Measurements from ENCODE around the gene PLEKHA3. TPM values are rescaled to one million over a fixed set of nuclear protein-coding genes. Genes with fewer than 3 reads are reported as not detected.

The PLEKHA3 gene
- total RNA-seq, 1 experiment from 2014 or later = 25.9 TPM

- no CpG with 5 or more reads among the region's 4 CpGs for WGBS (ENCODE audit: extremely low coverage, insufficient read length, low lambda C conversion rate)
- H4K91ac ChIP-seq (ENCODE audit: insufficient read length, low read depth, low read length) = no peak overlapping the region
- H3K36me3 Mint-ChIP-seq (ENCODE audit: insufficient read depth in 1 of 3, low read depth in 3 of 3) = peaks cover 29 to 71% (median 66%) of the 10 kb centered on the region in 3 experiments
- no peak overlapping the region for H2AFZ ChIP-seq (ENCODE audit: low read length)
- no peaks in the 10 kb centered on the region for H3K23me2 ChIP-seq (ENCODE audit: insufficient read length, low read depth, low read length, poor library complexity, severe bottlenecking)
- H4K5ac ChIP-seq (ENCODE audit: insufficient read length, low read depth, low read length) = no peak overlapping the region
- no peak for TF ChIP-seq CTCF (conservative IDR thresholded peaks at IDR 0.05)
- H3K4me1 Mint-ChIP-seq = no peaks in the 10 kb centered on the region
- H3K27me3 Mint-ChIP-seq (ENCODE audit: low read depth) = no peaks in the 10 kb centered on the region
- H2BK12ac ChIP-seq (ENCODE audit: insufficient read length, low read depth, low read length) = no peak overlapping the region
- H3K9me3 ChIP-seq (ENCODE audit: control insufficient read depth, low read depth, low read length) = no peaks in the 10 kb centered on the region
- H3K4me1 ChIP-seq (ENCODE audit: insufficient read depth, low read length) = no peaks in the 10 kb centered on the region
- H3K14ac ChIP-seq (ENCODE audit: insufficient read depth, low read length) = no peak overlapping the region
- no peak for DNase-seq
- no peak overlapping the region for H3K9ac ChIP-seq (ENCODE audit: extremely low read depth, insufficient read length, low read length)
- no peaks in the 10 kb centered on the region for H3K27me3 ChIP-seq (ENCODE audit: insufficient read depth, low read length)
- H3K9me3 Mint-ChIP-seq = no peaks in the 10 kb centered on the region
- peaks cover 9% of the 10 kb centered on the region for H3K79me1 ChIP-seq (ENCODE audit: insufficient read depth, low read depth, low read length, poor library complexity, severe bottlenecking)
- no peak overlapping the region for H2BK15ac ChIP-seq (ENCODE audit: low read depth, low read length)
- H2BK20ac ChIP-seq (ENCODE audit: low read depth, low read length, poor library complexity, severe bottlenecking) = no peak overlapping the region
- H3K56ac ChIP-seq (ENCODE audit: insufficient read length, low read depth, low read length) = no peak overlapping the region
- H3K4me3 Mint-ChIP-seq = no peak overlapping the region
- H3K4me2 ChIP-seq (ENCODE audit: insufficient read depth, insufficient read length, low read length) = no peak overlapping the region
- H3K23ac ChIP-seq (ENCODE audit: insufficient read length, low read depth, low read length) = no peak overlapping the region
- no peak overlapping the region for H3T11ph ChIP-seq (ENCODE audit: low read length)
- H3K27ac Mint-ChIP-seq = no peak overlapping the region
- H3K18ac ChIP-seq (ENCODE audit: insufficient read length, low read depth, low read length) = no peak overlapping the region
- H2AK5ac ChIP-seq (ENCODE audit: insufficient read length, low read length) = no peak overlapping the region
- no peak overlapping the region for H3K4ac ChIP-seq (ENCODE audit: low read depth, low read length)
- no peak overlapping the region for H4K8ac ChIP-seq (replicated peaks; ENCODE audit: insufficient read length, low read depth, low read length)
- H4K20me1 ChIP-seq (ENCODE audit: control insufficient read depth, insufficient read depth, insufficient read length) = no peaks in the 10 kb centered on the region
- no peak overlapping the region for H2BK120ac ChIP-seq (ENCODE audit: low read depth, low read length, poor library complexity, severe bottlenecking)
- H2BK5ac ChIP-seq (ENCODE audit: insufficient read length, low read length) = no peak overlapping the region
- no peaks in the 10 kb centered on the region for H3K79me2 ChIP-seq (ENCODE audit: insufficient read depth, low read length)
- no peak overlapping the region for H3K27ac ChIP-seq (ENCODE audit: insufficient read length, low read depth, low read length)
Measured at GRCh38 chr2:178536037-178536436, 55.8 kb downstream of the PLEKHA3 start.

All from H9 (cell line).